HG02759 (cell line): ENCODE measurements around the gene AKR7A2.

Experiments used
- ATAC-seq: cut with Tn5 transposase; IDR thresholded peaks from one replicate; pipeline ENCODE4 v1.9.1; 2021; ENCODE audit warnings: mild to moderate bottlenecking, moderate library complexity; ENCODE audit not compliant: unreplicated experiment

AKR7A2 gene

DNA sequence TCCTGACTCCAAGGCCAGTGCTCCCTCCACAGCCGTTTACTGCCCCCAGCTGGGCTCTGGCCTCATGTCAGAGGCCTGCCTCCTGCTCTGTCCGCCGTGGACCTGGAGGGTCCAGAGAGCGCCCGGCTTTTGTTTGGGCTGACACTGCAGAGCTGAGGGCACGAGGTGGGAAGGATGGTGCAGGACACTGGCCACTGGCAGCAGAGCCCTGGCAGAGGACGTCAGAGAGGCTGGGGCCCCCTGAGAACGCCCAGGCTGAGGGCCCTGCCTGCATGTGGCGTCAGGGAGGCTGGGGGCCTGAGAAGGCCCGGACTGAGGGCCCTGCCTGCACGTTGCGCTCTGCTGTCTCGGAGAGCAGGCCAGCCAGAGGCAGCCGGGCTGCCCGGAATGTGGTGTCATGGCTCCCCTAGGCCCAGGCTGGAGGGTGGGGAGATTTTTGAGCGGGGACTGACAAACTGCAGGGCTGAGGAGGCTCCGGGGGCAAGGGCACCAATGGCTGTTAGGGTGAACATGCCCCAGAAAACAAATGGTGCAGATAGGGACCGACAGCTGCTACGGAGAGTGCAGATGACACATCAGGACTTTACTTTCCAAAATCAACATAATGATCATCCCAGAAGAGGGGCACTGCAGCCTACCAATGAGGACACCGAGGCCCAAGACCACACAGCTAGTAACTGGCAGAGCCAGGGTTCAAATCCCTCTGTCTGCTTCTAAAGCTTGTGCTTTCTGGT lies 31.8 kb upstream of the AKR7A2 start:
- no peak for ATAC-seq

DNA sequence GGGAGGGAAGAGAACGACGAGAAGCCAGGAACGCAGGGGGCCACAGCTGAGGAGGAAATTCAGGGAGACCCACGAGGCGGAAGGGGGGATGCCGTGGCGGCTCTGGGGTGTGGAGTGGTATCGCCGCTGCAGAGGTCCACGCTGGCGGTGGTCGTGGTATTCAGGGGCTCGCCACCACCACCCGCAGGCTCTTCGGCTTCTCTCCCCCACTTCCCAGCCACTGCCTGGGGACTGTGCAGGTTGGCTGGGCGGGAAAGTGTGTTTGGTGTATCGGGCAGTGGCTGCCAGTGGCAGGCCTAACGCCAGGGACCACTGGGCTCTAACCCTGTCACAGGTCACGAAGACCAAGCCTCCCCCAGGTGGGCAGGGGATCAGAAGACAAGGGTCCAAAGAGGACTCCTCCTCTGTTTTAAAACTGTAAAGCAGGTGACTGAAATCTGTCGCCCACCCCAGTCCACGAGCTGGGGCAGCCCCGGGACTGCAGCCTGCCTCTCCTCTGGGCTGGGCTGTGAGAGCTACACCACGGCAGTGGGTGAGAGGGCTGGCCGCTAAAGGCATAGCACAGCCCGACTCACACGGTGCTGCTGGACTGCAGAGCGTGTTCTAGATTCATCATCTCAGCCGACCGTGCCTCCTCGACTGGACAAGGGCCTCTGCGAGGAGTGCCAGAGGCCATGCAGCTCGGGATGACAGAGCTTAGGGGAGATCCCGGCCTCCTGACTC lies 31.1 kb upstream of the AKR7A2 start:
- no peak for ATAC-seq

DNA sequence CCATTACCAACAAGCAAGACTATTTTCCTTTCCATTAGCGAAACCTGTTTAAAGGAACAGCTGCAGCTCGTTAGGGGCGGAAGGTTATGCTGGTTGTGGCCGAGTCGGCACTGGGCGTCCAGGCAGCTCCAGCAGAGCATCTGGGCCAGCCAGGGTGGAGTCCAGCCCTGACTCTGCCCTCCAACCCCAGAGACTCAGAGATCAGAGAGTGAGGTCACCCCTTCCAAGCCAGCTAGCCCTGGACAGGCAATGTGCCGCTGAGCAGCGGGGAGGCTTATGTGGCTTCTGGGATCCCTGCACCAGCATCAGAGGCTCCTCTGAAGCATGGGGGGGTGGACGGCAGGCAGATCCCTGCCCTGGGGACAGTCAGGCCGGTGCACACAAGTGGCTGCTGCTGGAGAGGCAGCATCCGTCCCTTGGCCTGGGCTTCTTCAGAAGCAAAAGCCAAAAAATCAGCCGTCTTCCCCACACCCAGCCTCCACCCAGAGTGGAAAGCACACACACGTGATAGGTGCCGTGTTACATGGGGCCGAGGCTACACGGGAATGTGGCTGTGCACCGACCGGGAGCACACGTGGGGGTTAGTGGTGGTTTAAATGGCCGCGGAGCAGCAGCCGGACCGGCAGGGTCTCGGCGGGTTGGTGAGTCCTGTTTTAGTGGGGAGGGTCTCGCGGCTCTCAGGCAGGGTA lies 30.3 kb upstream of the AKR7A2 start:
- no peak for ATAC-seq

DNA sequence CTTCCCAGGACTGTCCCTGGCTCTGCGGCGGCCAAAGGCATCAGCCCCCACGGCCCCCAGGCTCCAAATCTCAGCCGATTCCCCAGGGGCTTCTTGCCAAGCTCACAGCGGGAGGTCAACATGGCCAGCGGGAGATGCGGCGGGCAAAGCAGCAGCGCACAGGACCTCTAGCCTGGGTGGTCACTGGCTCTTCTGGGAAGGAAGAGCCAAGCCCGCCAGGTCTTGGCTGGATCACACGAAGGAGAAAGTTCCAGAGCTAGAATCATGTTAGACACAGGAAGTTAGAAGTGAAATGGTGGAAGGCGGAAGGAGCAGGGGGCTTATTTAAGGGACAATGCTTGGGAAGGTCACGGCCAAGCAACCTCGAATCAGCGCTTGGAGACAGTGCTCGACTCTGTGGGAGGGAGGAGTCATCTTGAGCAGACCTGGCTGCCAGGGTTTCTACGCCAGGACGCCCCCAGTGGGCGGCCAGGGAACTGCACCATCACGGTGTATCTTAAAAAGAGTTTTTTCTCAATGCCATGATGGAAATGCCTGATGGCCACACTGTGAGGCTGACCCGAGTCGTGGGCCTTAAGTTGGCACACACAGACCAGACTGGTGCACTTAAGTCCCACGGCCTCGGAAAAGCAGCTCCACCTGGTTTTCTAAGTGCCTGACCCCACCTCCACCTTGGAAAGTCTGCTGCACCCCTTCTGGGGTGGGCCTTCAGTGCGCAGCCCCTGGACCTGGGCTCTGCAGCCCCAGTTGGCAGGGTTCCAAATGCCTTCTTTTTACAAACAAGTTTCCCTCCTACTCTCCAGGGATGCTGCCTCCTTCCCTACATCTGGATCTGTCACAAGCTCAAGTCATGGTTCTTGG lies 29.5 kb upstream of the AKR7A2 start:
- ATAC-seq, result no peak

DNA sequence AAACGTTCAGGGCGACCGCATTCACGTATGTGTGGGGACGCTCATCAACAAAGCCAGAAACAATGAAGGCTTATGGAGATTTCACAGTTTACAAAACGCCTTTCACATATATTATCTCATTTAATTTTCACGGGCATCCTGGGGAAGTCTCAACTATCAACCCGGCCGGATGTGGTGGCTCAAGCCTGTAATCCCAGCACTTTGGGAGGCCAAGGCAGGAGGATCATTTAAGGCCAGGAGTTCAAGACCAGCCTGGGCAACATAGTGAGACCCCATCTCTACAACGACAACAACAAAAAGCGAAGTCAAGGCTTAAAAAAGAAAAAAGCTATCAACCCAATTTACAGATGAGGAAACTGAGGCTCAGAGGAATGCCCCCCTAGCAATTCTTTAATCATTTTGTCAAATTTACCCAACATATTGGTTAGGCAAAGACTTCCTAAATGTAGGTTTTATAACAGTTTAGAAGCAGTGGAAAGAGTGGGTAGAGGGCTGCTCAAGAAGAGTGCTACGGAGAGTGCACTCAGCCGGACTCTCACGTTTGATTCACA lies 28.5 kb upstream of the AKR7A2 start:
- no peak for ATAC-seq

DNA sequence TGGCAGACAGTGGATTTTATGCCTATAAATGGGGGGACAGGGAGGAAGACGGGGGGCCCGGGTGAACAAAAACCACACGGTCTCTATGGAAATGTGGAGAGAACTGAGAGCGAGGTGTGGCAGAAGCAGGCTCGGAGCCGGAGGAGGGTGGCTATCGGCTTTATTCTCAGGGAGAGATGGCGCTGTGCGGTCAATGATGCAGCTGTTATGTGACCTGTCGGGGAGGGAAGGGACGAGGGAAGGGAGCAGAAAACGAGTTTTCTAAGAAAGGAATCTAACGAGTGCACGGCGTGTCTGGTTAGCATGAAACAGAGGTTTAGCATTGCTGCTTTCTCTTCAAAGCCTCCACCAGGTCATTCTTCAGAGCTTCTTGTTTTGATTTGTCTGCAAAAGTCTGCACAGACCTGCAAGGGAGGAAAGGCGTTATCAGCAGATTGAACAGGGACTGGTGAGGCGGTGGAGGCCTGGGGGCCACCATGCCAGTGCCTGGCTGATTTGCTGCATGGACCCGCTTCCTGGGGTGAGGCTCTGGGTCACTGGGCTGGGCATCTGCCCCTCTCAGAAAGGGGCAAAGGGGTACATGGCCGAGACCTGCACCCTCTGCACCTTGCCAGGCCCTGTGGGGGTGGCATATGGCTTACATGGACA lies 27.4 kb upstream of the AKR7A2 start:
- no peak for ATAC-seq

DNA sequence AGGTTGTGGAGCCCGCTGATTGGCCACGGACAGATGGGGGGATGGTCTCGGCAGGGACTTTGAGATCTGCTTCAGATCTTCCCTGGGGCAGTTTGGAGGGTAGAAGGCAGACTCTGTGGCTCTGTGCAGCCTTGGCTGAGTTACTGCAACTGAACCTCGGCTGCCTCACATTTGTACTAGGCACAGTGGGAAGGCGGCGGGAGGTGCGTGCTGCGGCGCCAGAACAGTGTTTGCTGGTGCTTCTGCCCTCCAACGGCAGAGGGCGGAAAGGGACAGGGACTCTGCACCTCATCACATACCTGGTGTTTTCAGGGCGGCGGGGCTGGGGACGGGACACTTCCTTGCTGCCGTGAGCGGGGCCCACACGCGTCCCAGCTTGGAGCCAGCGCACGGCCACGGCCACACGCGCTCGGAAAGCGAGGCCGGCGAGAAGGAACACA lies 26.4 kb upstream of the AKR7A2 start:
- ATAC-seq, result no peak

DNA sequence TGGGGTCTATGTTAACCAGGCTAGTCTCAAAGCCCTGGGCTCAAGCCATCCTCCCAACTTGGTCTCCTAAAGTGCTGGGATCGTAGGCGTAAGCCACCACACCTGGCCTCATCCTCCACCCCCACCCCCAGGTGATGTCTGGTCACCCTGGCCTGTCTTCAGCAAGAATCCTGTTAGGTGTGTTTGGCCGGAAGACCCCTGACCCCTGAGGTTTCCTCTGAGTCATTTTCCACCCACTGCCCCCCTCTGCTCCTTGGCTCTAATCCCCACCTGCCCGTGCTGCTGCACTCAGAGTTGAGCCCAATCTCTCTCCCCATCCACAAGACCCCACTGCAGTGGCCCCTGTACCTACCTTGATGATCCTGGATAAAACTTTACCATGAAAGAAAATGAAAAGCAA lies 25.3 kb upstream of the AKR7A2 start:
- no peak for ATAC-seq

DNA sequence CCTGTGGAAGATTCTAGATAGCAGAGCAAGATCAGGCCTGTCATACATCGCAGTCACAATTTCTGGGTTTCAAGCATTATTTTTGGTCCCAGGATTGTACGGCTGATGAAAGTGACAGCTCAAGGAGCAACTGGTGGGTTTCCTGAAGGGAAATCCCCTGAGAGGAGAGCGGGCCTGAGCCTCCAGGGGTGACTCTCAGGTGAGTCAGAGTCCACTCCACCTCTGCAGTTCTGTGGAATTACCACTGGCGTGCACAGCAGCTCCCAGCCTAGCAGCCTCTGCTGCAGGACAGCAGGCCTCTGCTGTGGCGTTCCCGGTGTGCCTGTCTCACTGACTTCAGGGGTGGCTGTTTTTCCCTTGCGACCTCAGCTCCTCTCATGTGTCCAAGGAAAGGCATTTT lies 24.6 kb upstream of the AKR7A2 start:
- no peak for ATAC-seq

DNA sequence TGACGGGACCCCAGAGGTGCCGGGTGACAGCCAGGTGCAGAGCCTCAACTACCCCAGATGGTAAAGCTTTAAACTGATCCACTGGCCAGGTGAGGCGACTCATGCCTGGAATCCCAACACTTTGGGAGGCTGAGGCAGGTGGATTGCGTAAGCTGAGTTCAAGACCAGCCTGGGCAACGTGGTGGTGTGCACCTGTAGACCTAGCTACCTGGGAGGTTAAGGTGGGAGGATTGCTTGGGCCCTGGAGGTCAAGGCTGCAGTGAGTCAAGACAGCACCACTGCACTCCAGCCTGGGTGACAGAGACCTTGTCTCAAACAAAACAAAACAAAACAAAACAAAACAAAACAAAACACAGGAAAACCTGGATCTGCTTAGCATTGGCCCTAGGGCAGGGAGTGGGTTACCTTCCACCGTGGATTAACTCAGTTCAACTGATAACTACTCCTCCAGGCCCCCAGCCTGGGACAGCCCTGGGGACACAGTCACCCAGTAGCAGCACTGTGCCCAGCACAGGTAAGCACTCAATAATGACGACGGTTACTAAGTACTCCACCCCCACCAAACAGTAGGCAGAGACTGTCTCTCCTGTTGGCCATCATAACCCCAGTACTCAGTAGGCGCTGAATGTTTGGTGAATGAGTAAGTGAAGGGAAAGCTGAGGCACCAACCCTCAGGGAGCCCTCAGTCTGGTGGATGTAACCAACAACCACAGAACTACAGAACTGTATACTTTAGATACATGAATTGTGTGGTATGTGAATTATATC lies 21.8 kb upstream of the AKR7A2 start:
- ATAC-seq, result no peak

DNA sequence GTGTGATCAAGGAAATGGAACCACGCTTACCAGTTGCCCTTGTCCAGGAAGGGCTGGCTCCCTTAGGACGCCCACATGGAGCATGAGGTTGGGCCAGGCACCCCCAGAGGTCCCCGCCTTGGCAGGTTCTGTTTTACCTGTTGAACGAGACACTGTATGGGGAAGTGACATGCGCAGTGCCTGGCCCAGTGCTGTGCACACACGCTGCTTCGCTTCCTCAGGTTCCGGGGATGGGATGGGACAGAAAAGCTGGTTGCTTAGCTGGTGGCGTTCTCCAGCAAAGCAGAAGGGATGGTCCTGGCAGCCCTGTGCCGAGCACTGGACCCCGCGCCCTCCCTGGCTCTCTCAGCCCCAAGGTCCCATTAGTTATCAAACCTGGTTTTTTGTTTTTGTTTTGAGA lies 20.9 kb upstream of the AKR7A2 start:
- ATAC-seq, result no peak

DNA sequence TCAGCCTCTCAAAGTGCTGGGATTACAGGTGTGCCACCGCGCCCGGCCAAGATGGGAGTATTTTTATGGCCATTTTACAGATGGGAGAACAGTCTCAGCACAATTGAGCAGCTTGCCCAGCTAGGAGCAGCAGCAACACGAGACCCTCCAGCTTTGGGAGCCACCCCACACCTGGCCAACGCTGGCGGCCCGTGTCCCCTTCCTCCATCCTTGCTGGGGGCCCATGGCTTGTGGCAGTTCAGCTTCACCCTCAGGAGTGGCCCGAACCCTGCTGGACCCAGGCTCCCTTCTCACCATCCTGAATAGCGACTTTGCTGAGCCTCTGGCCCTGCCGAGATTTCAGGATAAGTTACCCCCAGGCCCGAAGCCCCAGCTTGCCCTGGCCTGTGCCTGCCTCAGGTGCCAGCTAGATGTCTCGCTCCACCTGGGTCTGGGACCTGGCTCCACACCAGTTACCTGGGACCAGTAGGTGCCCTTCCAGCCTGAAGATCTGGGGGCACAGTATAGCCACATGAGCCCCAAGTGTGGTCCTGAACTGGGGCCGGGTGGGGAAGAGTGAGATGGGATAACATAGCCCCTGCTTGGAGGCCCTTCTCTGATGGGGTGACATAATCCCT lies 19.4 kb upstream of the AKR7A2 start:
- no peak for ATAC-seq

DNA sequence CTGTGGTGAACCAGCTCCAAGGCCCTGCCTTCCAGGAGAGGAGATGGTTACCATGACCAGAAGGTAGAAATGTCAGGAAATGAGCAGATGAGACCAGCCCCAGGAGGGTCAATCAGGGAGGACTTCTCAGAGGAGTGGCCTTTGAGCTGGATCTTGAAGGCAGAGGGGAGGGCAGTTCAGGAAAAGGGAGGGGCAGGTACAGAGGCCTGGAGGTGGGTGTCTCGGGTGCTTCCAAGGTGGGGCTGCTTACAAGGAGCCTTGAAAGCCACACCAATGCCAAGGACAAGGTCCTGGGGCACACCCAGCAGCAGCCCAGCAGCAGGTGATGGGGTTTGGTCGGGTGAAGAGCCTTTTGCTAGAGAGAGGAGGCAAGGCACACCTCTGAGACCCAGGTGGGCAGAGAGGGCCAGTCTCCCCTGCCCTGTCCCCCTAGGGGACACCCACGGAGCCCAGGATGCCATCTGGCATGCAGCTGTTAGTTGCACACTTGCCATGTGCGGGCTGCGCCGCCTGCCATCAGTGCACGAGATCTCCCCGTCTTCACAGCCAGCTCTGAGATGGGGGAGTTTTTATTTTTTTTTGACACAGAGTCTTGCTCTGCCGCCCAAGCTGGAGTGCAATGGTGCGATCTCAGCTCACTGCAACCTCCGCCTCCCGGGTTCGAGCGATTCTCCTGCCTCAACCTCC lies 18.6 kb upstream of the AKR7A2 start:
- ATAC-seq, result no peak

DNA sequence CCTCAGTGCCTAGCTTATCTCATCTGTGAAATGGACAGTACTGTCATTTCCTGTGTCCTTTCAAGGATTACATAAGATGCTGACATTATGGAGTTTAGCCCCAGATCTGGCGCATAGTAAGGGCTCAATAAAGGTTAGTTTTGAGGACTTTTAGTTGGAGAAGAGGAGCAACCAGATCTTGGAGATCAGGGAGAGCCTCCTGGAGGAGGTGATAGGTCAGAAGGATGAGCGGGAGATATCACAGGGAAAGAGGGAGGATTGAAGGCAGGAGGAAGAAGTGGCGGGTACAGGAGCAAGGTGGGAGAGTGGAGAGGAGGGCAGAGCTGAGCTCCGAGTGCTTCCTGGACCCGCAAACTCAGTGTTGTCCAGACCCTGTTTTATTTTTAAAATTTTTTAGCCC lies 17.7 kb upstream of the AKR7A2 start:
- ATAC-seq, result no peak

DNA sequence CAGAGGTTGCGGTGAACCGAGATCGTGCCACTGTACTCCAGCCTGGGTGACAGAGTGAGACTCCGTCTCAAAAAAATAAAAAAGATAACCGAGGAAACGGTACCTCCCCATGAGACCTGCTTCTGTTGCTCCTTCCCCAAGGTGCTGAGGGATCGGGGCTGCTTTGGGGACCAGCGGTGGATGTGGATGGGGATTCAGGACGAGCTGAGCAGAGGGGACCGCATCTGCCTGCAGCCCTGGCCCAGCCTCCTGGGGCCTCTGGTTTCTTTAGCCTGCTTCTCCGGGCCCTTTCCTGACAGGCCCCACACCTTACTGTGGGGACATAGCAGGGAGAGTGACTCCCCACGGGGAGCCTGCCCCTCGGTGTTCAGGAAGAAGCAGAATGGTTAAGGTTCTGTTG lies 17.2 kb upstream of the AKR7A2 start:
- no peak for ATAC-seq

DNA sequence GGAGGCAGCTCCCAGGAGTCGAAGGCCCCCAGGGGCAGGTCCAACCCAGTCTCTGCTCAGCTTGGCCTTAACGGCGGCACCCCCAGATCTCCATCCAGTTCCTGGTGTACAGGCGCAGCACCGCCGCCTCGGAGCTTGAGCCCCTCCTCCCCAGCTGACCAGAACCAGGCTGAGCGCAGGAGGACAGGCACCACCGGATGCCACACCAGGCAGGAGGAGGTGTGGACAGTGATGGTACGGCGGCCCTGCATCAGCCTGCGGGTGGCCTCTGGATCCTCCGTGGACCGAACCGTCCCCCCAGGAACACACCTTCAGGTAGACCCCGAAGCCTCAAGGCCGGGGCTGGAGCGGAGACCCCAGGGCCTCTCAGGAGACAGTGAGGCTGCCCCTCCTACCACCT lies 16.5 kb upstream of the AKR7A2 start:
- no peak for ATAC-seq

DNA sequence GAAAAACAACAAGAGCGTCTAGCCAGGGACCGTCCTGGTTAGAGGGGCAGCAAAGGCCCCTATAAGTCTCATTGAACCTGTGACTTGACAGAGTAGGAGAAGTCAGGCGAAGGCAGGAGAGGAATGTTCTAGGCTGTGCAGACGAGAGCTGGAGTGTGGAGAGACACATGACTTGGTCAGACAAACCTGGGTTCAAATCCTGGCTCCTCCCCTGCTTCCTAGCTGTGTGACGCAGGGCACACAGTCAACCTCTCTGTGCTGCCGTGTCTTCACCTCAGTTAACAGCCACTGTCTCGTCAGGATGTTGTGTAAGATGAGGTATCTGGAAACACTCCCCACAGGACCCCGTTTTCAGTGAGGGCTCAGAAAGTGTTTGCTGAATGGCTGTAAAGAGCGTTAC lies 15.8 kb upstream of the AKR7A2 start:
- no peak for ATAC-seq

DNA sequence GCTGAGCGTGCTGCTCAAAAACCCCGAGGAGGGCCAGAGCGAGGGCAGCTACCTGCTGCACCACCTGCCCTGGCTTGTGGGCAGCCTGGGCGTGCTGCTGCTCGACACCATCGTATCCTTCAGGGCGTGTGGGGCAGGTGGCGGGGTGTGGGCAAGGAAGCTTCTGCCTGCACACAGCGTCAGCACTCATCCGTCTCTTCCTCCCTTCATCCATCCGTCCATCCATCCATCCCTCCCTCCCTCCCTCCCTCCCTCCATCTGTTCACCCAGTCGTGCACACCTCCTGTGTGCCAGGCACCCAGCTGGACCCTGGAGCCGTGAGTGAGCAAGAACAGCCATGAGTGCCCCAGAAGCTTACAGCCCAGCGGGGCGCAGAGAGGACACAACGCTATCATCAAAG lies 15.4 kb upstream of the AKR7A2 start:
- ATAC-seq, result no peak

DNA sequence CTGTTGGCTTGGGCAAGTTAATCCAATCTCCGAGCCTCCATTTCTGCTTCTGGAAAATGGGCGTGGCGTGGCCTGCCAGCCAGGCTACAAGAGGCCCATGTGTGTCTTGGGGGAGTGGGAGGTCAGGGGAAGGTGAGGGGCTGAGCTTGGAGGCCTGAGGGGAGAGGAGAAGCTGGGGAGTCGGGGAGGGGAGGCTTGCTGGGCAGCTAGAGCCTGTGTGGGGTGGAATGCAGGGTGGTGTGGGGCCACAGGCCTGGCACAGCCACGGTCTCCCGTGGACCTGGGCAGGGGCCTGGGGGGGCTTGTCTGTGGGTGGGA lies 14.8 kb upstream of the AKR7A2 start:
- no peak for ATAC-seq
